HuH-7 (cell line): ENCODE measurements around the gene HNRNPH2.

Experiments used
- DNase-seq: peaks from one replicate; pipeline ENCODE4 v3.0.0; 2011; ENCODE audit warnings: low spot score

HNRNPH2 gene

DNA sequence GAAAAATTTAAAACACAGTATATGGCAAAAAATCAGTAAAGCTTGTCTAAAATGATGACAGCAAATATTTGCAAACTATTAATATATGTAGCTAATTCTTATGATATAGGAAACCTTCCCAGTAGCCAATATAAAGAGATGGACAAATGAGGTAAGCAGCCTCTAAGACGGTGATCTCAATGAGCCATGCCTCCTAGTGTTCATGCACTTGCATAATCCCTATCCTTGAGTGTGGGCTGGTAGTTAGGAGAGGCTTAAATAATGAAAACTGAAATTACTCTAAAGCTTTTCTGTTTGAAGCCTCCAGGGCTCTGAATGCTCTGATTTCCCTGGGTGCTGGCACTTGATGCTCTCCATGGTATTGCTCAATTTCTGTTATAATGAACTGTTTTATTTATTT is 52.6 kb downstream of the HNRNPH2 start:
- no peak for DNase-seq

DNA sequence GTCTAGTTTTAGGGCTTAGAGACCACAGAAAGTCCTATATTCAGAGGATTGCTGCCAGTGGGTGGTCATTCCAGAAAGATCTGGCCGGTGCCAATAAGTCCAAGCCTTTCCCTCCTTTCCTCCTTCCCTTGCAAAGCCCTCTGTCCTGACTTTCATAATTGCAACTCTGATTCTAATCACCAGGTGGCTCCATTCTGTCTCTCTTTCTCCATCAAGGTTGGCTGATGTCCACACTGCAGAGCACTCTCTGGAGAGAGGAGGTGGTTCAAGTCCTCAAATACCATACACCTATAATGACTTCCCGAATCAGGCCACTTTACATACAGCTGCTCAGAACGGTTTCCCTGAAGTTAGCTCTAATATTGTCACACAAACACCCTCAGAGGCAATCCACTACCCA is 54.9 kb downstream of the HNRNPH2 start:
- peak; percentile 24 for DNase-seq
